ENCODE measurements around the gene SH3BGR.

DNA sequence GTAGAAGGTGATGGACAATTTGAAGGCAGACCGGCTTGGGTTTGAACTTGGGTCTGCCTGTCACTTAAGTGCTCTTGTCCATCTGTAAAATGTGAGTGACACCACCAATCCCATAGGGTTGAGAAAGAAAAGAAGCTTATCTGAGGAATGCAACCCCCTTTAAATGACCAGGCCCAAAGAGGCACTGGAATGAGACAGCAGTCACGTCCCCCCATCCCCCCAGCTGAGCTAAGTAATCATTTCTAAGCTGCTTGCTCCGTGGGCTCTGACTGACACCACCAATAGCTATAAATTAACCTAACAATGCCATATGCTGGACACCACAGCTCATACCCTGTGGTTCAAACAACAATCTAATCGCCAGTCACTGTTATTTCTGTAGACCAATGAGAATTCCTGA is 21.3 kb upstream of the SH3BGR start:
- TF ChIP-seq EZH2 (IDR thresholded peaks at IDR 0.05; ENCODE audit: borderline replicate concordance, low read depth, low read length, poor library complexity, severe bottlenecking) (no peak), CTCF (conservative IDR thresholded peaks at IDR 0.05; ENCODE audit: low read depth, low read length) (no peak)
